Right hindlimb (tissue), 1 donor: ENCODE measurements around the gene KCNH2.

Source experiments
- DNase-seq: peaks from one replicate; pipeline ENCODE4 v3.0.0-alpha.2; 2018

KCNH2 gene

DNA sequence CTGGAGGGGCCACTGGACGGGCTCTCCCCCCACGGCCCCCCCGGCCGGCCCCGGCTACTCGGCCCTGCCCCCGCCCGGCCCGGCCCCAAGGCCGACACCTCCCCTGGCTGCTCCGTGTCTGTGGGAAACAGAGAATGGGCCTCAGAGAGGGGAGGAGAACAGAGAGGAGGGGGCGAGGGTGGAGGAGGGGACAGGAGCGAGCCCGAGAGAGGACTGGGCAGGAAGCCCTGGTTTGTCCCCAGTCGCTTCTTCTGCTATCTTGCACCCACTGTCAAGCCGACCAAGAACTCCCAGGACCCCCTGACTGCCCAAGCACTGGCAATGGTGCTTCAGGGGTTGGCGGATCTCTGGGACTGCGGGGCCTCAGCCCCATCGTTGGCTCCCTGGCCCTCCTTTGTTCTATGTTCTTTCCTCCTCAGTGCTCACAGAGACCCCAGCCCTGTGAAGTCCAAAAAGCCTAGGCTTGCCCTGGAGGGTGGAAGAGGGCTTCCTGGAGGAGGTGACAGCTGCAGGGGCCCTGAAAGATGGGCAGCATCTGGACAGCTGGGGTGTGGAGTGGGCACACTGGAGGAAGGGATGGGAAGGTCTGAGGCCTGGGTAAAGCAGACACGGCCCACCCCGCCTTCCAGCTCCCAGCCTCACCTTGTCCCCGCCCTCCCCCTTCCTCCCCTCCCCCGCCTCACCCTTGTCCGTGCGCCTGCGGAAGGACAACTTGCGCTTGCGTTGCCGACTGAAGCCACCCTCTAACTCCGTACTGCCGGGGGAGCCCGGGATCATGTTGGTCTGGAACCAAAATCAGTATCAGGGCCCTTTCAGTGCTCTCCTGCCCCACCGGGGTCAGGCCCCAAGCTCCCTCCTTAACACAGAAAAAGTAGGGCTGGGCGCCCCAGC lies 30.1 kb downstream of the KCNH2 start:
- peak; percentile 15 for DNase-seq

DNA sequence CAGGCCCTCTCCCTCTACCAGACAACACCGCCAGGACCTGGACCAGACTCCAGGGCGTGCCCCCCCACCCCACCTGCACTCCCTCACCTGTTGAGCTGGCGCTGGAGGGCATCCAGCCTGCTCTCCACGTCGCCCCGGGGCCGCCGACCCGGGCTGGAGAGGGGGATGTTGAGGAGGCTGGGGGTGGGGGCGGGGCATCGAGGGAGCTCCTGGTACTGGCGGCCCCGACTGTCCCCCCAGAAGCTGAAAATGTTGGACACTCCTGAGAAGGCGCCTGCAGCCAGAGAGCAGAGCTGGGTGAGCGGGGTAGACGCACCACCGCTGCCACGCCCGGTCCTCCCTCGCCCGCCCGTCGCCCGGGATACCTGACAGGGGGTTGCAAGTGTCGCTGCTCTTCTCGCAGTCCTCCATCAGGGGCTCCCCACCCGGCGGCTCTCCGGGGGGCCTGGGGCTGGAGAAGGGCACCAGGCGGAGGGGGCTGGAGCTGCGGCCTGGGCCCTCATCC lies 30.8 kb downstream of the KCNH2 start:
- DNase-seq = peak; percentile 20

DNA sequence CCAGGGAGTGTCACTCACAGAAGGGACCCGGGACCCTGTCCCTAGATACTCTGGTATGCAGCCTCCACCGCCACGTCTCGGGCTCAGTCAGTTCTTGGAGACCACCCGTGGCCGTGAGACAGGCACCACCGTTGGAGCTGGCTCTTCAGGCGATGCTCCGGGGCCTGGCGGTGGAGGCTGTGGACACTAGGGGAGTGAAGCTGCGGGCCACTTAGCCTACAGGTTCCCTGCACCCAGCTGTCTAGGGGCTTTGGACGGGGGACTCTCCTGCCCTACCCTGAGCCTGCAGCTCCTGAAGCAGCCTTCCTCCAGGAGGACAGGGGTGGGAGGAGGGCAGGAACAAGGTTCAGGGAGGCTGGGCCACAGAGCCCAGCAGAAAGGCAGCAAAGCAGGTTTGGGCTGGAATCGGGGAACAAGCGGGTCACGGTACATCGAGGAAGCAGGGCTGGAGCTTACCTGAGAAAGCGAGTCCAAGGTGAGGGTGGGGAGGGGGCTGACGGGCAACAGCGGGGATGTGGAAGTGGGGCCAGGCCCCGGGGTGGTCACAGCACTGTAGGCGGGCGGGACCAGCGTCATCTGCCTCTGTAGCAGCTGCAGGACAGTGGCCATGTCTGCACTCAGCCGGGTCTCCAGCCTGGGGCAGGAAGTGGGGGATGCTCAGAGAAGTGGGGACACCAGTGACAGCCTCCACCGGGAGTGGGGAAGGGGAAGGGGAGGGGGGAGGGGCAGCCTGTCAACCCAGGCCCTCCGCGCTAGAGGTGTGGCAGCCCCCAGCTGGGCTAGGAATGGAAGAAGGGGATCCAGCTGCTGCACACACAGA lies 31.5 kb downstream of the KCNH2 start:
- no peak for DNase-seq

DNA sequence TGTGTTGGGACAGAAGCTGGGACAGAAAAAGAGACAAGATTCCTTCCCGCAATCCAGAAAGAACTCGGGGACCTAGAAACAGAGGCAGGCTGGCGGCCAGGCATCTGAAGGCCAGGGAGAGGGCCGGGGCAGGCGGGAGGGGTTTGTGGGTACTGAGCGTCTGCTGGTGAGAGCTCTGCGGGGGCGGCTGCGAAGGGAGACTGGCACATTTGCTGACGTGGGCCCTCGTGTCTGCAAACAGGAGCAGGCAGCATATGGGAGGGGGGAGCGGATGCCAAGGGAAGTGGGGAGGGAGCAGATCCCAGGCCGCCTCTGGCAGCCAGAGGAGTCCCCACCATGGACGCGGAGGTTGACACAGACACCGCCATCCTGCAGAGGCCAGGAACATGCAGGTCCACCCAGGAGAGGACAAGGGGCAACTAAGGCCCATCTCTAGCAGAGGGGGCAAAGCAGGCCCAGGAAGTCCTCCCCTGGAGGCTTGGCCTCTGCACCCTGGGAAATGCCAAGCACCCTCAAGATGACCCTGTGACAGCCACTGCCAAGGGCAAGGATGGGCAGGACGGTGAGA lies 32.2 kb downstream of the KCNH2 start:
- peak; percentile 65 for DNase-seq

DNA sequence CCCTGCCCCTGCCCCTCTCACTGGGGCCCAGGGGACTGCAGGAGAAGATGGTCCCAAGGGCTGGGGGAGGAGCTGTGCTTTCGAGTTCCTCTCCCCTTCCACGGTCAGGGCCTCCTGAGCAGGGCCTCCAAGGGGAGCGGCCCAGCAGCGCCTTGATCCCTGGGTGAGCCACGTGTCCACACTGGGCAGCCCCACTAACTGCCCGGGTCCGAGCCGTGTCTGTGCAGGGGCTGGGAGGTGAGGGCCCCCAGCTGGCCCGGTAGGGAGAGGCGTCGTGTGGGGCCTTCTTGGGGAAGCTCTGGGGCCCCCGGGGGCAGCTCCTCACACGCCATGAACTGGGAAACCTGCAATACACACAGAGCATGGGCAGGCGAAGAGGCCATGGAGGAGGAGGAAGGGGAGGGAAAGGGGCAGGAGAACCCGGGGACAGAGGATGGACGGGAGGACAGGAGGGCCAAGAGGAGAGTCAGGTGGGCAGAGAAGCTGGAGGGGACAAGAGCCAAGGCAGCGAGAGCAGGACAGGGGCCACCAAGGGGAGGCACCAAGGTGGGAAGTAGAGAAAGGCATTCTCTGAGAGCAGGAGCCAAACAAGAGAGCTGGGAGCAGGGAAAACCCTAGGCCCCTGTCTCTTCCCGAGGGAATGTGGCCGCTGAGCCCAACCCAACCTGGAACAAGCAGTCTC lies 32.8 kb downstream of the KCNH2 start:
- DNase-seq = no peak

DNA sequence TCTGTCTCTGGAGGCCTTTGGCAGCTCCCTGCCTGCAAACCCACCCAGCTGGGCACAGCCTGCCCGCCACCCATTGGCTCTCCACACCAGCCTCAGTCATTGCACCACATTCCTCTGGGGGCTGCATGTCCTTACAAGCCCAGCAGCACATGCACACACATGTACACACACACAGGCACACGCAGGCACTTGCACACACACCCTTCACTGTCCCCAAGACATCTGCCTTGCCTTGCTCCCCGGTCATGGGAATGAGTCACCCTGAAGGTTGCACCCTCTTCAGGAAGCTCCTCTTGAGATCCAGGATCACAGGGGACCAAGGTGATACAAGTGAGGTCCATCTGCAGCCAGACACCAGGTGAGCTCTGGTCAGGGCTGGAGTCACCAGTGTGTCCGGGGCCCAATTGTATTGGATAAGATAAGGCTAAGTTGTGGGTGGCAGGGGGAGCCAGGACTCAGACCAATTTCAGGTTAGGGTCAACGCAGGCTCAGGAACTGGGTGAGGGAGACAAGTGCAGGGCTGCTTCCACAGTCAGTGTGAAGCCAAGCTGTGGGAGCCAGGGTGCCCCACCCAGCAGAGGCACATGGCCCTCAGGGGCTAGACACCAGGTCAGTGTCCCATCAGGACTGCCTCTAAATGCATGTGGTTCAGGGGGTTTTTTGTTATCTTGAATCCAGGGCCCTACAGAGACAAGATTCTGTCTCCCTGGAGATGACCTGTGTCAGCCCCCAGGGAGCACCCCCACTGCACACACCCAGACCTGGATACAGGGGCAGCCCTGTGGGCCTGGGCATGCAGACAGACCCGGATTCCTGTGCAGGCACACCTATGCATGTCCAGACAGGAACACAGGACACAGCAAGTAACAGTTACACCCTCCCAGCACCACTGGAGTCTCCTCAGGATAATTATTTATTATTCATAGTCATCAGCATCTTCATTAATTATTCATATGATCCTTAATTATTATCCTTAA lies 33.8 kb downstream of the KCNH2 start:
- no peak for DNase-seq

DNA sequence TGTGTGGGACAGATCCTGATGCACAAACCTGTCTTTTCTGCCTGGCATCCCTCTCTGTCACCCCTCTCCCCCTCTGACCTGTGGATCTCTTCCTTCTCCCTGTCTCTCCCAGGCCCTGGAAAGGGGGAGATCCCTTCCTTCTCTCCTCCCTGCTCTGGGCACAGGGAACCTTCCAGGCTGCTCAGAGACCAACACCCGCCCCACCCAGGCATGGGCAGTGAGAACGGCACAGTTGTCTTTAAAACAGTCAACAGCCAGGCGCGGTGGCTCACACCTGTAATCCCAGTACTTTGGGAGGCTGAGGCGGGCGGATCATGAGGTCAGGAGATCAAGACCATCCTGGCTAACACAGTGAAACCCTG lies 34.7 kb downstream of the KCNH2 start:
- DNase-seq = no peak

DNA sequence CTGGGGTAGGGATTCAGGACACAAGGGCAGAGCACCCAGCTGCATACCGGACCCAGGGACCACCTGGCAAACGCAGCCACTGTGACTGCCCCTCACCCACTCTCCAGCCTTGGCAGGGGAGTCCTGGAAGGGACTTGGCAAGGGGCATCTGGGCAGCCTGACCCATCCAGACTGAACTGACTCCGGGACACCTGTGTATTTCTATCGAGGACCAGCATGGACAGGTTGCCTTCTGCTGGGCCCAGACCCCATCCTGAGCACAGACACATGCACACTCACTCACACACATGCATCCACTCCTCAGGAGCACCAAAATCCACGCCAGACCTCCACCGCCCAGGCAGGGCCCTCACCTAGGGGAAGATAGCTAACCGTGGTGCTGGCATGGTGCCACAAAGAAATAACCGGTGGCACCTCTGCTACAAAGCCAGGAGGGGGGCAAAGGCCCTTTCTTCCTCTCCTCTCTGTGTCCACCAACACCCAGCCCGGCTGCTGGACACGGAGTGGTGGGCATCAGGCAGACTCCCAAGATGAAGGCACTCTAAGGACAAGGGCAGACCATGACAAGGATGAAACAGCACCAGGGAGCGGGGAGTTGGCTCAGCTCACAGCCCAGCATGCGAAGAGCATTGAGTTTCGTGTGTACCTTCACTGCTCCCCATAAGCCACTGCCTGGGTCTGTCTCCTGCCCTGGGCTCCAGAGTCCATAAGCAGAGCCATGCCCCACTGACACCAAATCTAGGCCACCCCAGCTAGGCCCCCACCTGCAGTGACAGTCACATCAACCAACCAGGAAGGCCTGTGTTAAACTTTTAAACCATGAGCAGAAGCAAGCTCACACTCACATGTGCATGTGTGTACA lies 35.3 kb downstream of the KCNH2 start:
- no peak for DNase-seq

DNA sequence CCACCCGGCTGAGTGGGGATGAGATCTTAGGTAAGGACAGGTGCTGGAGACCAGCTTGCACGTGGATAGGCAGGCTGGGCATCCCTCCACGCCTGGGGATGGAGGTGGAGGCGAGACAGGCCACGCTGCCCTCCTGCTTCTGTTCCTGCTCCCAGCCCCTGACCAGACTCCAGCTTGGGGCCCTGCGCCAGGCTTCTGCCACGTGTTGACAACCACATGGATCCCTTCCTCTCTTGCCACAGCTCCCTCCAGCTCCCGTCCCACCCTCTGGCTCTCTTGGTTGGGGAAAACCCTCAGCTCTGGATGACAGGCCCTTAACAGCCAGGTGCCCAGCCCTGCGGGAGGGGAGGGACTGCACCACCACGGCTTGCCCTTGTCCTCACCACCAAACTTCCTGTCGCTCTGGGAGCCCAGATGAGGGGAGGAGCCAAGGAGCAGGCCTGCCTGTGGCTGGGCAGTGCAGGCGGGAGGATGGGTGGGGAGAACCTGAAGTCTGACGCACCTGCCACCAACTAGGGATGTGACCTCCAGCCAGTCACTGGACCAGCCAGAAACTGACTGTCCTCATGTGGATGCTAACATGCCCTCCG lies 36.0 kb downstream of the KCNH2 start:
- no peak for DNase-seq

DNA sequence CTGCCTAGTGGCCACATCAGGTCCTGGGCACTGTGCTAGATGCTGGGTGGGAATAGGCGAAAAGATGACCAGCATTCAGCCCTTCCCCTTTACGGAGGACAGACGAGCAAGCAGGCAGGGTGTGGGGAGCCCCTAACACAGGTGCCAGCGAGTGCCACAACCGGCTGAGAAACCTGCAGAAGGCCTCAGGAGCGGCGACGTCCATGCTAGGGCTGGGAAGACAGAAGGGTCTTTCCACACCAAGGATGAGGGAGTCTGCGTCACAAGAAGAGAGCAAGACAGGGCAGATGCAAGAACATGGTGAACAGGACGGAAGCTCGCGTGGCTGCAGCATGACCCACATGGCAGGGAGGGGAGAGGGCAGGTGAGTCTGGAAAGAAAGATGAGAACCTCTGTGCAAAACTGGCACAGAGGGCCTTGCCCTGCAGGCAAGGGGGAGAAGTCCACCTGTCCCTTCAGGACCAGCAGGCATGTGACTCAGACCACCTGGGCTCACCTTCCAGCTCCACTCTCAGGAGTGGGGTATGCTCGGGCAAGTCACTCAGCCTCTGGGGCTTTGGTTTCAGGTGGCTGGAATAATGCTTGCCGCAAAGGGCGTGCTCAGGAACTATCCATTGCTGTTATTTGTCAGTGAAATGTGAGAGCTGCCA lies 36.6 kb downstream of the KCNH2 start:
- peak; percentile 4 for DNase-seq

DNA sequence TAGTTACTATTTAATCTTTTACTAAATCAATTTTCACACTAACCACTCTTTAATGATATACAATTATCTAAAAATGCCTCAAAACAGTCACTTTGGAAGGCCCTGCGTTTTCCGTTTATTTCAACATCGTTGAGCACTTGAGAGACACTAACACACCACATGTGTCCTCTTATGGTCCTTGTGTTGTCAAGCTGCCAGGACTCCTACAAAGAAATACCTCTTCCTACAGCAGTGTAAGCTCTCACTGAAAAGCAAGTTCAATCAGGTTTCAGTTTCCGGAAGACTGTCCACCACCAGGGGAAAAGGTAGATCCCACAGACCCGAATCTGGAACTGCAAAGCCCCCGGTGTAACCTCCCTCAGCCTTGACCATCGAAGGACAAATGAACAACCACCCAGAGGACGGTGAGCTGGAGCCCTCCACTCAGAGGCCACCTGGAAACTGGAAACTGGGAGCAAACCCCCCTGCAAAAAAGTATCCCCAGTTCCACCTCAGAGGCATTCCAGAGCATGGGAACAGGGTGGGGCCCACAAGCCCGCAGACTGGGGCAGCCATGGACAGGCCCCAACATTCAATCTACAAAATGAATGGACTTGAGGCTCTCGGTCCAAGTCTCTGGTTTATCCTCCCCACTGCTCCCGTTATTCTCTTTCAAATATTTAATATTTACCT lies 37.6 kb downstream of the KCNH2 start:
- DNase-seq = peak; percentile 11

DNA sequence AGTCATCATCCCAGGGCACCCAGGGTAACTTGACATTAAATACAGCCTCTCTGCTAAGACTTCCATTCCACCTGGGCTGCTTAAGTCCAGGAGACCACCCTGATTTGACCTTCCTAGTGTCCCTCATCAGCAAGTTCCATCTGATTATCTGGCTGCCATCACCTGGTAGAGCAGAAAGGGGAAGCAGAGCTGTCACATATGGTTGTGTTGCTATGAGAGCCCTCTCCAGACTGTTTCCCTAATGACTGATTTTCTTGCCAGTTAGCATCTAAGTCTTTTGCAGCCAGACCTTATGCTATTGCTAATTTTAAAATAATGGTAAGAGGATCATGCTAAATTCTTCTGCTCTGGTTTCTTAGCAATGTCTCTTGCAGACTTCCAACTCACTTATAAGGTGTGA lies 38.7 kb downstream of the KCNH2 start:
- no peak for DNase-seq

DNA sequence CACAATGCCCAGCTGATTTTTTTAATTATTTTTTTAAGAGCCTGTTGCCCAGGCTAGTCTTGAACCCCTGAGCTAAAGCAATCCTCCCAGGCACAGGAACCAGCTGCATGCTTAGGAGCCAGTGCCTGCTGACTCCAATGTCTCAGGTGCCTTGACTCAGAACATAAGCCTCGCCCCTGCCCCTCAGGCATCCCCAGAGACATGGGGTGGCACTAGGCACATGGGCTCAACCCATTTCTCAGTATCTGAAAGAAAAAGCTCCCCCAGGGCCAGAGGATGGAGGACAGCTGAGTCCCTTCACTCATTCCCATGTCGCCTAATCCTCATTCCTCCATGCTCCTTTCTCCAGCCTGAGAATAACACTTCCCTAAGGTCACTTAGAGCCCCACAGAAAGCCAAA lies 39.1 kb downstream of the KCNH2 start:
- no peak for DNase-seq

DNA sequence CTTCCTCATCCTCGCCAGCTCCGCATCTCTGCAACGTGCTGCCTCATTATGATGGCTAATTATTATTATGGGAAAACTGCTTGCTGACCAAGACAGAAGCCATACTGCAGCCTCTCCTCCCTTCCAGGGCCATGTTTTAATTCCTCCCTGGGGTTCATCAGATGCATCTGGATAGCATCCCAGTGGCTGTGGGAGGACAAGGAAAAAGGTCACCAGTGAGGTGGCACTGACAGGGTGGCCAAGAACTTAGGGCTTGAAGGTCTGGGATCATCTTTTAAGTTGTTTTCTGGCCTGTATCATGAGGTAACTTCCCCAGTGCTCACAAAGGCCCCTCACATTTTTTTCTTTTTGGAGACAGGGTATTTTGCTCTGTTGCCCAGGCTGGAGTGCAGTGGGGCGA lies 39.6 kb downstream of the KCNH2 start:
- no peak for DNase-seq

DNA sequence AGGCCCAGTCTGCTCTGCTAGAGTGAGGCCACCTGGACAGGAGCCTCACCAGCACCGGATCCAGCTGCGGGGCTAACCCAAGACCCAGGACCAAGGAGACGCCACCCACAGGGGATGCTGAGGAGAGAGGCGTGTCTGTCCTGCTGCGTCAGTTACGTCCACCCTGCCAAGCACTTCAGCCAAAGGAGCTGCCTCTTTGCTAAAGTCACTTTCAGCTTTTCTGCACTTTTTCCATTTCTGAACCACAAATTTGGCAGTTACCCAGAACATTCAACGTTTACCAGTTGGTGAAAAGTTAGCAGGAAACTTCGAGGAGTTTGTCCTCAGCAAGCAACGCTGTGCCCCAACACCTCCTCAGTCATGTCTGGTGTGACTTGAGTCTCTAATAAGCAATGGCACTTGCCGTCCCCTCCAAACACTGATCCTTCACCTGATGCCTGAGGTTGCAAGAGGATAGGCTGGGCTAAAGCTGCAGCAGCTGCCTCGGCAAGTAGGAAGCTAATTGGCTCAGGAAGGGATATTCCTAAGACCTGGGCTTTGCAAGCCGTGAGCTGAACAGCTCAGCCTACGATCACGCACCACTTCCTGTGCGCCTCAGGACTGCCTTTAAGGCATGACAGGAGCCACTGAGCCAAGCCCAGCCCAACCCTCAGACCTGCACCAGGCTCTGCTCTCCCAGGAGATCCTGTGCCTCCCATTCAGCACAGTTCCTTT lies 40.1 kb downstream of the KCNH2 start:
- DNase-seq = peak; percentile 70

DNA sequence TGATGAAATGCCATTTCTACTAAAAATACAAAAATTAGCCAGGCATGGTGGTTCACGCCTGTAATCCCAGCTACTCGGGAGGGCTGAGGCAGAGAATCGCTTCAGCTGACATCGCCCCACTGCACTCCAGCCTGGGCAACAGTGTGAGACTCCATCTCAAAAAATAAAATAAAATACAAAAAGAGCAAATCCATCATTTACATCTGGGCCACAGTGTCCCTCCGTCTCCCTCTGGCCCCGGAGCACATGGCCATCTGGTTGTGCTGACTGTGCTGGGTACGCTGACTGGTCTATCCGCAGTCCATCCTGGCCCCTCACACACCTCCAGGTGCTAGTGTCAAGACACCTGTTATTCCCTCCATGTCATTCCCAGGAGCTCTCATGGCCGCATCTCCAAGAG lies 42.1 kb downstream of the KCNH2 start:
- DNase-seq = no peak

DNA sequence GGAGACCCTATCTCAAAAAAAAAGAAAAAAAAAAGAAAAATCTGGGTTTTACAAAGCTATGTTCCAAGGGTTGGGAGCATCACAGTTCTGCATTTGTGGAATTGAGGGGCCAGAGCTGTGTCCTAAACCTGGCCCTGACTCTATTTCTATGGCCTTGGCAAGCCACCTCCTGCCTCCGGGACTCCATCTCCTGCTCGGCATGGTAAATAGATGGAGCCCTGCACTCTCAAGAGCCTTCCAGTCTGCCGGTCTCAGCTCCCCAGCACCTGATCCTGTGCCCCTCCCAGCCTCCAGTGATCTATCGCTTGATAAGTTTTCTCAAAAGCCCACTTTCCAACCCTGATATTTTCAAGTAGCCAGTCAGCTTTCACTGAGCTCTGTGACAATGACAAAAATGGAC lies 43.0 kb downstream of the KCNH2 start:
- DNase-seq = no peak

DNA sequence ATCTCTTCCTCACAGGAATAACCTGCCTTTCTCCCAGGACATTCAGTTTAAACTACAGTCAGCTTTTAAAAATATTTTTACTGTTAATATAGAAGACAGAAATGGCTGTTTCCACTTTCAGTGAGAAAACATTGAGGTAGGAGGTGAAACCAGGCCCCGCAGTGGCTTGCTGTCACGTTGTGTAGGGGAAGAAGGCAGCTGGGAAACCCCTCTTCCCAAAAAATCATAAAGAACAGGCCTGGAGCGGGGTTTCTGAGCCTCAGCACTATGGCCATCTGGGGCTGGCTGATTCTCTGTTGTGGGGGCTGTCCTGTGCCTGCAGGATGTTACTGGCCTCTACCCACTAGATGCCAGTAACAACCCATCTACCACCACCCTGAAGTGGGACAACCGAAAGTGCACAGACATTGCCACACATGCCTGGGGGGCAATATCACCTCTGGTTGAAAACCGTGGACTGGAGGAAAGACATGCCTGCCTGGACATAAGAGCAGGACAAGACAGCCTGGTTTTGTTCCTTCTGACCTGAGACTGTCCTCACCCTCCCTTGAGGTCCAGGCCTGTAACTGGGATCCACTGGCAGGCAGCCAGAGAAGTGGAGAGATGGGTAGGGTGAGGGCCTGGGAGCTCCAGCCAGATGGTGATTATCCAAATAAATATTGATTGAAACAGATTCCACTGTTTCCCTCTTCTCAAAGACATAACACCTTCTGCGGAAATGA lies 43.9 kb downstream of the KCNH2 start:
- peak; percentile 9 for DNase-seq
